Heart left ventricle (tissue), 16 donors: ENCODE data around the gene AGPAT3. TPM values are rescaled to one million over a fixed set of nuclear protein-coding genes. Genes with fewer than 3 reads are reported as not detected.

Experiments used
- ATAC-seq, 4 donors: fragments of 200-7000 bp; cut with Tn5 transposase; one replicate each; pipeline ENCODE4 v1.9.1; 2020 to 2022; ENCODE audit warnings: moderate library complexity in 4 of 4, mild to moderate bottlenecking in 3 of 4, moderate number of reproducible peaks in 1 of 4
- DNase-seq, 5 donors: peaks; one replicate each; pipeline ENCODE4 v3.0.0-alpha.2; 2020
- H3K27ac ChIP-seq, 12 donors: fragments of 200-600 bp; sonication (generic) in 4 of 12; one replicate each; pipeline versions ENCODE4 v1.5.0 to v1.8.0; 2016 to 2022; ENCODE audit warnings: mild to moderate bottlenecking in 2 of 12
- H3K27me3 ChIP-seq, 9 donors: fragments of 200-600 bp; sonication (generic) in 2 of 9; one replicate each; pipeline versions ENCODE4 v1.5.1 to v1.8.0; 2016 to 2022; ENCODE audit warnings: mild to moderate bottlenecking in 3 of 9
- H3K36me3 ChIP-seq, 9 donors: fragments of 200-600 bp; sonication (generic) in 2 of 9; one replicate each; pipeline versions ENCODE4 v1.5.0 to v1.8.0; 2018 to 2022; ENCODE audit warnings: mild to moderate bottlenecking in 2 of 9
- H3K4me1 ChIP-seq, 12 donors: fragments of 200-600 bp; sonication (generic) in 4 of 12; one replicate each; pipeline versions ENCODE4 v1.5.0 to v1.8.0; 2016 to 2022; ENCODE audit warnings: mild to moderate bottlenecking in 3 of 12
- H3K4me3 ChIP-seq, 12 donors: fragments of 200-600 bp; sonication (generic) in 4 of 12; one replicate each; pipeline versions ENCODE4 v1.5.0 to v1.8.0; 2017 to 2022; ENCODE audit warnings: mild to moderate bottlenecking in 9 of 12, moderate library complexity in 4 of 12
- H3K9me3 ChIP-seq, 12 donors: fragments of 200-600 bp; sonication (generic) in 4 of 12; one replicate each; pipeline versions ENCODE4 v1.5.0 to v1.8.0; 2016 to 2022; ENCODE audit warnings: mild to moderate bottlenecking in 1 of 12
- POLR2A ChIP-seq, 2 donors: fragments of 450-650 bp; IDR thresholded peaks; one replicate each; pipeline ENCODE4 v1.6.1; 2017; ENCODE audit warnings: antibody characterized with exemption in 2 of 2, mild to moderate bottlenecking in 2 of 2, moderate library complexity in 2 of 2
- WGBS, 4 donors: extraction: QIAGEN DNeasy Blood & Tissue Kit in 2 of 4; methylation state at CpG; one replicate each; pipeline versions ENCODE4 v1.1.5 to v1.1.7; 2013 to 2018; 5-methylcytosine and 5-hydroxymethylcytosine counted together
- intact Hi-C, 10 donors: fragments of 100-400 bp; cut with DNase I; formaldehyde crosslinking; loops; one replicate each; pipeline versions ENCODE4 v1.11.1 to v1.14.2; 2022
- polyA plus RNA-seq, 2 donors: library from polyadenylated mRNA; stranded (reverse); fragments of 200-250 nt; gene quantifications; one replicate each; pipeline ENCODE4 v1.2.3, GENCODE V29; 2013
- total RNA-seq, 9 donors: library from RNA; depleted of rRNA in 2 of 9; stranded (reverse); fragments of >200 nt in 2 of 9; fragmentation: NEBNext Ultra II Directional in 3 of 9; extraction: Animal tissue kit (Norgen Biotek cat#: 25700) in 3 of 9; gene quantifications; one replicate each; pipeline versions ENCODE4 v1.1.0 to v1.2.4, GENCODE V29; 2016 to 2023
- TF ChIP-seq, protein P1 (sequence below), 12 donors: fragments of 200-600 bp; sonication (generic) in 4 of 12; IDR thresholded peaks; one replicate each; pipeline versions ENCODE4 v1.5.0 to v1.8.0; 2018 to 2022; ENCODE audit warnings: antibody characterized with exemption in 12 of 12, mild to moderate bottlenecking in 5 of 12
- donor health status: ischemic (EF 13 %, LVEDD 7.1; RV severe dilation, severe dysfunction).
- donor health status: healthy with polysubstance abuse.
- donor health status: DM: no; HTN: yes; CAD: no.
- donor health status: DM: no; HTN: no; CAD: no.
- donor health status: ischemic (EF 25% LVEDD 6.9; RV normal size, moderate dysfunction).
- donor health status: ischemic (EF 25% LVEDD 5.7; RV mildly dilated, moderate dysfunction).
- donor health status: healthy.
- donor health status: DM: yes; HTN: yes; CAD: no.
- donor health status: ischemic (EF 35%, LVEDD 5.7; RV mildly dilated, moderate dysfunction).
- donor health status: nonischemic (EF 11% LVEDD 7.7; RV severe dilation, severe dysfunction).
- donor health status: DM: yes; HTN: yes; CAD: no.
- donor health status: PGD.
- donor health status: ischemic (EF 29% LVEDD 5.4; RV normal size, mild dysfunction).
- donor health status: nonischemic (EF 23%, LVEDD 6.1; RV moderate dilation, normal function).

AGPAT3 gene
- total and polyA plus RNA-seq, 11 donors = 26.6 to 86.0 (median 64.5) TPM

DNA sequence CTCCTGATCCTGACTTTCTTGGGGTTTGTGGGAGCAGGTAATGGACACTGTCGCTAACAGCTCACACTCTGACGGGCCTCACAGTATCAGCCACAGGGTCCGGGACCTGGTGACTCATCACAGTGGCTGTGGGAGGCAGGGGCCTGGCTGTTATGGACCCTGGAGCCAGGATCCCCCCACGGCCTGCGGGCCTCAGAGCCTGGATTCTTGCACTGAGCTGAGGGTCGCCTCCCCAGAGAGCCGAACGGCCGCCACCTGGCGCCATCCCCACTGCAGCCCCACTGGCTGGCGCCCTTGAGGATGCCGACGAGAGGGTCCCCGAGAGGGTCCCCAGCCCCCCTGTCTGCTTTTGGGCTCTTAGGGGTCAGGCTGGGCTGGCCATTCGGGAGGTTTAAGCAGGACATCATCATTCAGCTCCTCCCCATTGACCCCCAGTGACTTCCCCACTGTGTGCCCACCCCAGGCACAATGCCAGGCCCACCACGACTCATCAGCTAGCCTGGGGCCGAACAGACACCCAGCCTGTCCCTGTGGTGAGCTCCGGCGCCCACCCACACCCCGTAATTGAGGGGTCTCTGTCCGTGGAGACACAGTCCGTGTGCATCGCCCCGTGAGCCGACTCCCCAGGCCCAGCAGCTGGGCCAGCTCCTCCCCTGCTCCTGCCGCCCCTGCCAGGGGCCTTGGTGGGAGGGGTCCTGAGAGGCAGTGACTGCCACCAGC, 116.3 kb downstream of the AGPAT3 start:
- Histone ChIP-seq H3K36me3 (peaks cover 0 to 70% (median 57%) of the 10 kb centered on the region in 9 donors), H3K27ac (no peak overlapping the region), H3K4me3 (no peak overlapping the region), H3K4me1 (peaks cover 0 to 8% (median 2%) of the 10 kb centered on the region in 12 donors), H3K9me3 (no peaks in the 10 kb centered on the region), H3K27me3 (no peaks in the 10 kb centered on the region)
- no peak for TF ChIP-seq POLR2A (IDR thresholded peaks at IDR 0.05)
- TF ChIP-seq, protein P1, sequence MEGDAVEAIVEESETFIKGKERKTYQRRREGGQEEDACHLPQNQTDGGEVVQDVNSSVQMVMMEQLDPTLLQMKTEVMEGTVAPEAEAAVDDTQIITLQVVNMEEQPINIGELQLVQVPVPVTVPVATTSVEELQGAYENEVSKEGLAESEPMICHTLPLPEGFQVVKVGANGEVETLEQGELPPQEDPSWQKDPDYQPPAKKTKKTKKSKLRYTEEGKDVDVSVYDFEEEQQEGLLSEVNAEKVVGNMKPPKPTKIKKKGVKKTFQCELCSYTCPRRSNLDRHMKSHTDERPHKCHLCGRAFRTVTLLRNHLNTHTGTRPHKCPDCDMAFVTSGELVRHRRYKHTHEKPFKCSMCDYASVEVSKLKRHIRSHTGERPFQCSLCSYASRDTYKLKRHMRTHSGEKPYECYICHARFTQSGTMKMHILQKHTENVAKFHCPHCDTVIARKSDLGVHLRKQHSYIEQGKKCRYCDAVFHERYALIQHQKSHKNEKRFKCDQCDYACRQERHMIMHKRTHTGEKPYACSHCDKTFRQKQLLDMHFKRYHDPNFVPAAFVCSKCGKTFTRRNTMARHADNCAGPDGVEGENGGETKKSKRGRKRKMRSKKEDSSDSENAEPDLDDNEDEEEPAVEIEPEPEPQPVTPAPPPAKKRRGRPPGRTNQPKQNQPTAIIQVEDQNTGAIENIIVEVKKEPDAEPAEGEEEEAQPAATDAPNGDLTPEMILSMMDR (IDR thresholded peaks at IDR 0.05) = no peak
- WGBS, 4 donors = 85 to 88% (median 86%) methylated on average over 14 to 26 of the region's 26 CpGs
- ATAC-seq (no peak), DNase-seq (no peak)
- intact Hi-C loops = no loop called here

- no peak for ATAC-seq
- WGBS, 4 donors = 80 to 86% (median 84%) methylated on average over 11 to 13 of the region's 13 CpGs
- H3K36me3 ChIP-seq = peaks cover 0 to 69% (median 57%) of the 10 kb centered on the region in 9 donors
- no peaks in the 10 kb centered on the region for H3K9me3 ChIP-seq
- H3K4me1 ChIP-seq = peaks cover 0 to 13% (median 2%) of the 10 kb centered on the region in 12 donors
- no peak for TF ChIP-seq POLR2A (IDR thresholded peaks at IDR 0.05)
- TF ChIP-seq, protein P1 (IDR thresholded peaks at IDR 0.05) = no peak
- DNase-seq = no peak
- H3K27me3 ChIP-seq = no peaks in the 10 kb centered on the region
- no peak overlapping the region for H3K27ac ChIP-seq
- H3K4me3 ChIP-seq = no peak overlapping the region
- intact Hi-C loops = no loop called here
These were observed 116.8 kb downstream of the AGPAT3 start for GRCh38 chr21:43981871-43982210.

DNA sequence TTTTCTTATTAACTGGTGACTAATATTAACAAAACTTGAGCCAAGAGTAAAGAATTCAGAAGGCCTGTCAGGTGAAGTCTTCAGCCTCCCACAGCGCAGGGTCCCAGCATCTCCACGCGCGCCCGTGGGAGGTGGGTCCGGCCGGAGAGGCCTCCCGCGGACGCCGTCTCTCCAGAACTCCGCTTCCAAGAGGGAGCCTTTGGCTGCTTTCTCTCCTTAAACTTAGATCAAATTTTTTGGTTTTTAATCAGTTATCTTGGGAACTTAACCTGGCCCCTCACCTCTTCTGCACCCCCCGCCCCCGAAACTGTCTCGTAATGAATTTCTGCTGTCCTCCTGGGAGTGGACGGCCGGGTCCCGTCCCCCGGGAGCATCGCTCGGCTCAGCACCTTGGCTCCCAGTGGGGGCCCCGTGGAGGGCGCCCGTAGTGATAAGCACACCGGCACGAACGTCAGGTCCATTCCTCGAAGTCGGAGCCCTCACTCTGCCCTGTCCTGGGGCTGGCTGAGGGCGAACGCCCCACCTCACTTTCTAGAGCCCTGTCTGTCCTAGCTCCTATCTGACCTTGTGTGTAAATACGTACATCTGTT, 117.6 kb downstream of the AGPAT3 start:
- H3K27ac ChIP-seq = no peak overlapping the region
- ATAC-seq (no peak), DNase-seq (no peak)
- peaks cover 0 to 19% (median 7%) of the 10 kb centered on the region in 12 donors for H3K4me1 ChIP-seq
- WGBS, 4 donors = 88 to 90% (median 89%) methylated on average over 28 to 32 of the region's 32 CpGs
- intact Hi-C loops = no loop called here
- H3K9me3 ChIP-seq = no peaks in the 10 kb centered on the region
- no peak overlapping the region for H3K4me3 ChIP-seq
- H3K36me3 ChIP-seq = peaks cover 0 to 62% (median 54%) of the 10 kb centered on the region in 9 donors
- H3K27me3 ChIP-seq = no peaks in the 10 kb centered on the region
- no peak for TF ChIP-seq POLR2A (IDR thresholded peaks at IDR 0.05)
- TF ChIP-seq, protein P1 (IDR thresholded peaks at IDR 0.05) = no peak

DNA sequence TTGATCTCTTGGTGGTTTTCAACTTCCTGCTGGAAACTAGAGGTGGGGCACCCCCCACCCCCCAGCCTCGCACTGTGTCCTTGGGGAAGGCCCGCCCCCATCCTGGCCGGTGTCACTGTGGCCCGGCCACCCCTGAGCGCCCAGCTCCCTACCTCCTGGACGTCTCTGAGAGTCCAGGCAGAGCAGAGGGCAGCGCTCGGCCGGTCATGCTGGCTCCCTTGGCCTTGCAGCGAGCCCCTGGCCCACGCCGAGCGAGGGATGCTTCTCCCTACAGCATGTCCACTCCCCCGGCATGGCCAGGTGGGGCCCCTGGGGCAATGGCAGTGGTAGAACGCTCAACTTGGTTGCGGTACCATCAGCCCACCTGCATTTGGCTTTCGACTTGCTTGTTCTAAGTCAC, 118.4 kb downstream of the AGPAT3 start:
- no peaks in the 10 kb centered on the region for H3K9me3 ChIP-seq
- no peak for TF ChIP-seq POLR2A (IDR thresholded peaks at IDR 0.05)
- TF ChIP-seq, protein P1 (IDR thresholded peaks at IDR 0.05) = no peak
- H3K4me3 ChIP-seq = no peak overlapping the region
- DNase-seq = no peak
- H3K27ac ChIP-seq = no peak overlapping the region
- peaks cover 0 to 24% (median 10%) of the 10 kb centered on the region in 12 donors for H3K4me1 ChIP-seq
- 88 to 91% (median 89%) methylated on average over 6 to 17 of the region's 17 CpGs for WGBS, 4 donors
- no peak for ATAC-seq
- intact Hi-C loops = no loop called here
- H3K36me3 ChIP-seq = peaks cover 0 to 54% (median 46%) of the 10 kb centered on the region in 9 donors
- no peaks in the 10 kb centered on the region for H3K27me3 ChIP-seq
